Uterus (tissue), 4 donors: ENCODE results near the gene ZBTB5. TPM values are rescaled to one million over a fixed set of nuclear protein-coding genes. Genes with fewer than 3 reads are reported as not detected.

Source experiments
- DNase-seq, 2 donors: peaks; one replicate each; pipeline ENCODE4 v3.0.0-alpha.2; 2019 to 2020
- H3K27ac ChIP-seq, 2 donors: fragments of 200-600 bp; sonication (generic); 1 replicate in 1 of 2; 2 replicates in 1 of 2; pipeline ENCODE4 v1.5.1; 2016 to 2018
- H3K27me3 ChIP-seq, 2 donors: fragments of 200-600 bp; sonication (generic); one replicate each; pipeline ENCODE4 v1.5.1; 2018 to 2019; ENCODE audit warnings: control low read depth in 1 of 2
- H3K36me3 ChIP-seq, 2 donors: fragments of 200-600 bp; sonication (generic); one replicate each; pipeline ENCODE4 v1.5.1; 2019; ENCODE audit warnings: control low read depth in 1 of 2
- H3K4me1 ChIP-seq, 2 donors: fragments of 200-600 bp; sonication (generic); one replicate each; pipeline ENCODE4 v1.5.1; 2018 to 2019; ENCODE audit warnings: control low read depth in 1 of 2
- H3K4me3 ChIP-seq, 2 donors: fragments of 200-600 bp; sonication (generic); 1 replicate in 1 of 2; 2 replicates in 1 of 2; pipeline ENCODE4 v1.5.1; 2018 to 2019; ENCODE audit warnings: mild to moderate bottlenecking in 1 of 2
- H3K9me3 ChIP-seq, 2 donors: fragments of 200-600 bp; sonication (generic); one replicate each; pipeline ENCODE4 v1.5.1; 2019; ENCODE audit warnings: control low read depth in 1 of 2
- POLR2A ChIP-seq, 2 donors: fragments of 450-650 bp; IDR thresholded peaks; one replicate each; pipeline ENCODE4 v1.6.1; 2016; ENCODE audit warnings: antibody characterized with exemption in 2 of 2, mild to moderate bottlenecking in 1 of 2, moderate library complexity in 1 of 2
- intact Hi-C: fragments of 100-400 bp; cut with DNase I; formaldehyde crosslinking; loops from one replicate; pipeline ENCODE4 v1.15.1; 2023; ENCODE audit warnings: low total_unique reads
- total RNA-seq, 4 donors: library from RNA; depleted of rRNA in 3 of 4; stranded (reverse); fragments of >200 nt in 3 of 4; gene quantifications; one replicate each; pipeline versions ENCODE4 v1.1.0 to v1.2.4, GENCODE V29; 2014 to 2023
- TF ChIP-seq, protein P1 (sequence below), 4 experiments: fragments of 200-600 bp in 2 of 4; fragments of 450-650 bp in 2 of 4; sonication (generic) in 2 of 4; IDR thresholded peaks; one replicate each; pipeline ENCODE4 v1.5.1; 2016 to 2019; ENCODE audit warnings: antibody characterized with exemption in 4 of 4, mild to moderate bottlenecking in 2 of 4, moderate library complexity in 1 of 4
- donor health status: DM: yes; HTN: yes; CAD: no.

Gene ZBTB5
- total RNA-seq, 4 donors from 2014 or later, result 6.5 to 22.0 (median 13.3) TPM

DNA sequence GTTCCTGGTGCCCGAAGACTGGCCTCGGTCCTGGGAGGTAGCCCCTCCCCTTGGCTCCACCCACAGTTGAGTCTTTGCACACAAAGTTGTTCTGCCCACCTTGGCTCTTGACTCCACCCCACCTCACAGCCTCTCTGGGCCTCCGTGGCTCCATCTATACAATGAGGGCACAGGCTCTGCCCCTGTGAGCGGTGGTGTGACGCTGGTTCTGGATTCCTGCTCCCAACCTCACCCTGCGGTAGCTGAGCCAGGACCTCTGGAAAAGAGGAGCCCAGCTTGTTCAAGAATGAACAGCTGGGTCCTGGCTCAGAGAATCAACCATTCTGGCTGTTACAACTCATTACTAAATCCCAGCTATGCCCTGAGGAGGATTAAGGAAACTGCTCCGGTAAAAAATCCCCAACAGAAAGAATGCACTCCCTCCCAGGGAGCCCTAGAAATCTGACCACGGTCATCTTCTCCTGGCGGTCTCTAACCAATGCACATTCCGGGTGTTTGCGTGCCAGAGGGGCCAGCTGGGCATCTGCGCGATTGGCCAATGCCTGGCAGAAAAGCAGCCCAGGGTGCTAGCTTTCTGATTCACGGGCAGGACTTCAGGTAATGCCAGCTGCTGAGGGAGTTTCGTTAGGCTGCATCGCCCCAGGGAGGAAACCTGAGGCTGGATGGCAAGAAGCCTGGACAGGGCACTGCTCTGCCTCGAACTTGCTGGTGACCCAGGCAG lies 52.7 kb downstream of the ZBTB5 start:
- Histone ChIP-seq H3K9me3 (no peaks in the 10 kb centered on the region), H3K4me3 (no peak overlapping the region), H3K36me3 (no peaks in the 10 kb centered on the region), H3K27ac (no peak overlapping the region), H3K27me3 (no peaks in the 10 kb centered on the region), H3K4me1 (no peaks in the 10 kb centered on the region)
- intact Hi-C loops, result loop anchor here (10.0 kb wide), 1 partner anchor 72 kb away; the partner anchor contains the start of gene POLR1E
- no peak for TF ChIP-seq POLR2A (IDR thresholded peaks at IDR 0.05)
- TF ChIP-seq, protein P1, sequence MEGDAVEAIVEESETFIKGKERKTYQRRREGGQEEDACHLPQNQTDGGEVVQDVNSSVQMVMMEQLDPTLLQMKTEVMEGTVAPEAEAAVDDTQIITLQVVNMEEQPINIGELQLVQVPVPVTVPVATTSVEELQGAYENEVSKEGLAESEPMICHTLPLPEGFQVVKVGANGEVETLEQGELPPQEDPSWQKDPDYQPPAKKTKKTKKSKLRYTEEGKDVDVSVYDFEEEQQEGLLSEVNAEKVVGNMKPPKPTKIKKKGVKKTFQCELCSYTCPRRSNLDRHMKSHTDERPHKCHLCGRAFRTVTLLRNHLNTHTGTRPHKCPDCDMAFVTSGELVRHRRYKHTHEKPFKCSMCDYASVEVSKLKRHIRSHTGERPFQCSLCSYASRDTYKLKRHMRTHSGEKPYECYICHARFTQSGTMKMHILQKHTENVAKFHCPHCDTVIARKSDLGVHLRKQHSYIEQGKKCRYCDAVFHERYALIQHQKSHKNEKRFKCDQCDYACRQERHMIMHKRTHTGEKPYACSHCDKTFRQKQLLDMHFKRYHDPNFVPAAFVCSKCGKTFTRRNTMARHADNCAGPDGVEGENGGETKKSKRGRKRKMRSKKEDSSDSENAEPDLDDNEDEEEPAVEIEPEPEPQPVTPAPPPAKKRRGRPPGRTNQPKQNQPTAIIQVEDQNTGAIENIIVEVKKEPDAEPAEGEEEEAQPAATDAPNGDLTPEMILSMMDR (IDR thresholded peaks at IDR 0.05), result no peak
- DNase-seq, result no peak

GRCh38 chr9:37410969-37411785 lies 54.1 kb downstream of the ZBTB5 start:
- H3K4me3 ChIP-seq, result no peak overlapping the region
- no peak for DNase-seq
- H3K36me3 ChIP-seq, result no peaks in the 10 kb centered on the region
- no peaks in the 10 kb centered on the region for H3K4me1 ChIP-seq
- H3K27me3 ChIP-seq, result no peaks in the 10 kb centered on the region
- H3K27ac ChIP-seq, result no peak overlapping the region
- intact Hi-C loops, result loop anchor here (10.0 kb wide), 1 partner anchor 74 kb away; the partner anchor contains the start of gene POLR1E
- TF ChIP-seq, protein P1 (IDR thresholded peaks at IDR 0.05), result no peak
- TF ChIP-seq POLR2A (IDR thresholded peaks at IDR 0.05), result no peak
- H3K9me3 ChIP-seq, result no peaks in the 10 kb centered on the region

- Histone ChIP-seq H3K9me3 (no peaks in the 10 kb centered on the region), H3K27me3 (no peaks in the 10 kb centered on the region), H3K27ac (no peak overlapping the region), H3K4me3 (no peak overlapping the region), H3K4me1 (no peaks in the 10 kb centered on the region), H3K36me3 (no peaks in the 10 kb centered on the region)
- TF ChIP-seq, protein P1 (IDR thresholded peaks at IDR 0.05), result no peak
- TF ChIP-seq POLR2A (IDR thresholded peaks at IDR 0.05), result no peak
- no peak for DNase-seq
- intact Hi-C loops, result loop anchor here (10.0 kb wide), 1 partner anchor 74 kb away; the partner anchor contains the start of gene POLR1E
Observed at GRCh38 chr9:37410354-37410861, 54.8 kb downstream of the ZBTB5 start.

DNA sequence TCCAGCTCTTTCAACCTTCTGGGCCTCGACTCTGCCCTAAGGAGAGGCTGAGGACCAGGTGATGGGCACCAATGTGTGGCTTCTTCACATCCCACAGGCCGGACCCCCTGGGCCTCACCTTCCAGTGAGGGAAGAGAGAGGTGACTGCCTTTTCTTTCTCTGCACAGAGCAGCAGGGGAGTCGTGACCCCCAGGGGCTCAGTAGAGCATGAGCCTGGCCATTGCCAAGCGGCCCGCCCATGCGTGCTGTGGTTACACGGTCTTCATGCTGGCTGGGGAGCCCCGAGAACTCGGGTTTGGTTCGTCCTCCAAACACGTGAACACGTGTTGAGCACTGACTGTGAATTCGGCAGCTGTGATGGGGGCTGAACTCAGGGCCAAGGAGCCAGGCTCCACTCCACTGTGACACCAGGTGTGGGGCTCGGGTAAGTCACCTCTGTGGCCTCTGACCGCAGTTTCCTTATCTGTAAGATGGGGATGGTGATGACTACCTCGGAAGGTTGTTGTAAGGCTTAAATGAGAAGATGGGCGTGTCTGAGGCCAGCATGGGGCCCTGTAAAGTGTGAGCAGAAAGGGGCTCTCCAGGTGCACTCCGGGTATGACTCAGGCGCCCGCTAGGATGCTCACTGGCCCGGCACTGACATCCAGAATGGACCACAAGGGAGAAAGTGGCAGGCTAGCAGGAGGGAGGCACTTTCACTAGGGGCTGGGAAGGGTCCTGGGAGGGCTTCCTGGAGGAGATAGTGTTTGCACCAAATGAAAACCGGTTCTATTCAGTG lies 56.1 kb downstream of the ZBTB5 start:
- TF ChIP-seq, protein P1 (IDR thresholded peaks at IDR 0.05), result no peak
- no peak for TF ChIP-seq POLR2A (IDR thresholded peaks at IDR 0.05)
- DNase-seq, result no peak
- H3K4me3 ChIP-seq, result no peak overlapping the region
- no peaks in the 10 kb centered on the region for H3K27me3 ChIP-seq
- H3K36me3 ChIP-seq, result no peaks in the 10 kb centered on the region
- H3K27ac ChIP-seq, result no peak overlapping the region
- intact Hi-C loops, result no loop called here
- no peaks in the 10 kb centered on the region for H3K9me3 ChIP-seq
- H3K4me1 ChIP-seq, result no peaks in the 10 kb centered on the region
